22Rv1 (cell line): Measurements from ENCODE around the gene OR51G2.

Experiments
- H3K27ac ChIP-seq: fragments of 450-650 bp; 2 replicates; pipeline ENCODE4 v1.5.1; 2017
- ZFX ChIP-seq: fragments of 450-650 bp; IDR thresholded peaks from 2 replicates; pipeline ENCODE4 v1.6.1; 2017; ENCODE audit warnings: antibody characterized with exemption, borderline replicate concordance
- TF ChIP-seq, protein P1 (sequence below): fragments of 450-650 bp; IDR thresholded peaks from 2 replicates; pipeline ENCODE4 v1.5.1; 2017; ENCODE audit warnings: mild to moderate bottlenecking

Gene OR51G2

DNA sequence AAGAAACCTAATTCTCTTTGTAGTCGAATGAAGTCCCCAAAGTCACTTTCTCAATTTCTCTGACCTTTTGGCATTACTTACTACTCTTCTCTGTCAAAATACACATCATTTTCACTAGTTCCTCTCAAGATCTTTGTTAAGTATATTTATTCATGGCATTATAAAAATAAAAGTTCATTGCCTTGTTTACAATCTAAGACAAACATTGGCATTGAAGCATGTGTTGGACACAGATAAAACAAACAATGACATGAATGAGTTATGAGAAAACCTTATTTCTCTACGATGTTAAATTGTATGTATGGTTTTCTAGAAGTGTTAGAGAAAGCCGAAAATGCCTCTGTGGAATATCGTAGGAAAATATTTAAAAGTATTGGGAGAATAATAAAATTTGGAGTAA is 13.6 kb upstream of the OR51G2 start:
- TF ChIP-seq, protein P1, sequence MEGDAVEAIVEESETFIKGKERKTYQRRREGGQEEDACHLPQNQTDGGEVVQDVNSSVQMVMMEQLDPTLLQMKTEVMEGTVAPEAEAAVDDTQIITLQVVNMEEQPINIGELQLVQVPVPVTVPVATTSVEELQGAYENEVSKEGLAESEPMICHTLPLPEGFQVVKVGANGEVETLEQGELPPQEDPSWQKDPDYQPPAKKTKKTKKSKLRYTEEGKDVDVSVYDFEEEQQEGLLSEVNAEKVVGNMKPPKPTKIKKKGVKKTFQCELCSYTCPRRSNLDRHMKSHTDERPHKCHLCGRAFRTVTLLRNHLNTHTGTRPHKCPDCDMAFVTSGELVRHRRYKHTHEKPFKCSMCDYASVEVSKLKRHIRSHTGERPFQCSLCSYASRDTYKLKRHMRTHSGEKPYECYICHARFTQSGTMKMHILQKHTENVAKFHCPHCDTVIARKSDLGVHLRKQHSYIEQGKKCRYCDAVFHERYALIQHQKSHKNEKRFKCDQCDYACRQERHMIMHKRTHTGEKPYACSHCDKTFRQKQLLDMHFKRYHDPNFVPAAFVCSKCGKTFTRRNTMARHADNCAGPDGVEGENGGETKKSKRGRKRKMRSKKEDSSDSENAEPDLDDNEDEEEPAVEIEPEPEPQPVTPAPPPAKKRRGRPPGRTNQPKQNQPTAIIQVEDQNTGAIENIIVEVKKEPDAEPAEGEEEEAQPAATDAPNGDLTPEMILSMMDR: no peak
- no peak for TF ChIP-seq ZFX
- H3K27ac ChIP-seq: no peak overlapping the region

DNA sequence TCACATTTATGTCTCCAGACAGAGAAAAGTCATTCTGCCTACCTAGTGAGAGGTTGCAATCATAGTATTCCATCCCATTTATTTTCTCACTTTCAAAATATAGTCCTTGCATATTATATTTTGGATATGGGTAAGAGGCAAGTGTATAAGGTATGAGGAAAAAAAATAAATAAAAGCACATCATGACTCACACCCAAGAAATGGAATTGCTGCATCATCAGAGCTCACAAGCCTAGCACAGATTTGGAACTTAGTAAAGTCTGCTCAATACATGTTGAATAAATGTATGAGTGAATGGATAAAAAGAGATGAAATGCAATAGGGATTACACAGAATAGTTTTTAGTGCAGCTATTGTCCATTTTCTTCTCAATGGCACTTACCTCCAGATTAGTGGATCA is 7.5 kb upstream of the OR51G2 start:
- H3K27ac ChIP-seq: no peak overlapping the region
- TF ChIP-seq, protein P1: no peak
- TF ChIP-seq ZFX: no peak

DNA sequence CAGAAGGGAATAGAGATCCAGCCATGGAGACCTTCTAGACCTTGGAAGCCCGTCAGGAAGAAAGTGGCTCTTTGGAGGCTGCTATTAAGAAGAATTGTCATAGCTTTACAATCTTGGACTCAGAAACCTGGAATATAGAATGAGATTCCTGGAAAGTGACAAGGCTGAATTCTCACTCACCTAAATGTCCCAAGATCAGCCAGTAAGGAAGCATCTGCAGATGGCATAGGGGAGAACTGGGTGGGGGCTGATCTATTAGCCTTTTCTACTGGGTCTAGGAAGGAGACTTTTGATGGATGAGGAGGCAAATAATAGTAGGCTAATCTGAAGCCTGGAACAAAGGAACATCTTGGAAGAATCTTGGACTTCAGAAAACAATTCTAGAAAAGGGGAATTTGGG is 5.1 kb upstream of the OR51G2 start, which contains the start of gene OR51G1:
TSS of gene OR51G1 (minus strand) at position 101 of the 400 bp plus-strand sequence. CDS start at position 101, 0 bp downstream.
- no peak within 1 kb of the TSS for H3K27ac ChIP-seq

DNA sequence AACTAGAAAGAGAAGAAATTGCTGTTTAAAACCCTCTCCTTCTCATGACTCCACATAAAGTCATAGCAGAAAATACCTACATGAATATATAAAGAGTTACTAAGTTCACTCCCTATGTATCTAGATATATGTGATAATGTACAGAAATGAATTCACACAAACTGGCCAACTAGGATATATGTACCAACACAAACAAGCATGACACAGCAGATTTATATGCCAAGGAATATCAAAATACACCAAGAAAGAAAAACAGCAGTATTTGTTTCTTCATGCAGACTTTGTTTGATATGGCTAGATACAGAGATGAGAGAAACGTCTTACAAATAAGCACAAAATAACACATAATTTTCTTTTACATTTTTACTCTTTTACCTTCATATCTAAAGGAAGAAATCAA is 3.2 kb upstream of the OR51G2 start:
- no peak overlapping the region for H3K27ac ChIP-seq
- TF ChIP-seq, protein P1: no peak
- TF ChIP-seq ZFX: no peak

More for the DNA sequence above, 5.1 kb upstream of the OR51G2 start, which contains the start of gene OR51G1:
- TF ChIP-seq ZFX: no peak
- TF ChIP-seq, protein P1: no peak

DNA sequence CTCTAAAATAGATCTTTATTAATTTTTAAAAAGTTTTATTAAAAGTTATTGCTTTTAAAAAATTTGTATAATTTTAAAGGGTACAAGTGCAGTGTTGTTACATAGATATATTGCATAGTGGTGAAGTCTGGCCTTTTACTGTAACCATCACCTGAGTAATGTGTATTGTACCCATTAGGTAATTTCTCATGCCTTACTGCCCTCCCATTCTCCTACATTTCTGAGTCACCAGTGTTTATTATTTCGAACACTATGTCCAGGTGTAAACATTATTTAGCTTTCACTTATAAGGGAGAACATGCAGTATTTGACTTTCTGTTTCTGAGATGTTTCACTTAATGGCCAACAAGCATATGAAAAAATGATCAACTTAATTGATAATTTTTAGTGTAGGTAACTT is 2.6 kb upstream of the OR51G2 start:
- TF ChIP-seq, protein P1: no peak
- no peak for TF ChIP-seq ZFX
- no peak overlapping the region for H3K27ac ChIP-seq

DNA sequence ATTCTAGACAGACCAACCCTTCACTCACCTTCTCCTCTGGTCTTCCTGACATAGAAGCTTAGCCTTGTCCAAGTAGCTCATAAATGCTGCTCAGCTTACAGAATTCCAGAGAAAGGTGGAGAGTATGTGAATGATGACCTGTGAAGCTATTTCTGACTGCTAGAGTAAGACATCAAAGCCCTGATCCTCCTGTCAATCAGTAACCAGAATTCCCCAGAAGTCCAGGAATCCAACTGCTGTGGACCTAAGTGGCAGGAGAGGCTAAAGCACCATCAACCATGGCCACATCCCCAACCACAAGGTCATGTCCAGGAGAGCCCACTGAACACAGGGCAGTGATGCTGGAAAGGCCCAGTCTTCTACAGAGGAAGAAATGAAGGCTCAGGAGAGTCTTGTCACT is 2.6 kb downstream of the OR51G2 start:
- TF ChIP-seq, protein P1: no peak
- TF ChIP-seq ZFX: no peak
- no peak overlapping the region for H3K27ac ChIP-seq

DNA sequence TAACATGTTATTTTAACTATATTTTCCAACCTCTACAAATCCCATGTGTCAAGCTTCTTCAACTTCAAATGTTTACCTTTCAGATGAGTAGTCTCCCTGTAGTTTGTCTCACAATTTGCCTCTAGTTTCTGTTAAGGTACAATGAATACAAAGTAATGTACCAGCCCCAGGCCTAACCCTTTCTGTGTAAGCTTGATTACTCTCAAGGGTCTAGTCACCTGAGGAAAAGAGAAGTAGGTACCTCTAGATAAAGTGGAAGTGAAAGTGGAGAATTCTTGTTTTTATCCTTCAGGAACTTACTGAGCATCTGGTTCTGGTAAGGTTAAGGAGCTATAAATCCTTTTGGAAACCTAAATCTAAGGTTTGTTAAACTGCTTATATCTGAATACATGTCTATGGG is 15.7 kb downstream of the OR51G2 start, which contains the start of gene OR51A7:
TSS of gene OR51A7 (plus strand) at position 300 of the 400 bp plus-strand sequence. CDS start 3,587 bp downstream, outside the sequence.
- H3K27ac ChIP-seq: no peak within 1 kb of the TSS
- TF ChIP-seq, protein P1: no peak
